Measurements from ENCODE around the gene ABCG4.

DNA sequence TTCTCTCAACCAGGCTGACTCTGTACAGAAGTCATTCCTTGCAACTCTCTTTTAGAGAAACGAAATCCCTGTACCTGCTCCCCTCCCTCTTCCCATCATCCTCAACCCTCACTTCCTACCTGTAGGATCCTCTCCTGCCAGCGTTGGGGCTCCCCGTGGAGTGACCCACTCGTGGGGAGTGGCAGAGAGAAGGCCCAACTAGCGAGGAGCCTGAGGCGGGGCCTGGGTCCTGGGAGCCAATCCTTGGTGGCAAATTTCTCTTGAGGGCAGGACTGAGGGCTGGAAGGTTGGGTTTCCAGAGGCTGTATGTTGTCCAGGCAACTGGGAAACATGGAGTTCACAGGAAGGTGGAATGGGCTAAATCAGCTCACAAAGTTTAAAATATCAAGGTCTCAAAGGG is 46.8 kb downstream of the ABCG4 start:
- TF ChIP-seq, protein P1, sequence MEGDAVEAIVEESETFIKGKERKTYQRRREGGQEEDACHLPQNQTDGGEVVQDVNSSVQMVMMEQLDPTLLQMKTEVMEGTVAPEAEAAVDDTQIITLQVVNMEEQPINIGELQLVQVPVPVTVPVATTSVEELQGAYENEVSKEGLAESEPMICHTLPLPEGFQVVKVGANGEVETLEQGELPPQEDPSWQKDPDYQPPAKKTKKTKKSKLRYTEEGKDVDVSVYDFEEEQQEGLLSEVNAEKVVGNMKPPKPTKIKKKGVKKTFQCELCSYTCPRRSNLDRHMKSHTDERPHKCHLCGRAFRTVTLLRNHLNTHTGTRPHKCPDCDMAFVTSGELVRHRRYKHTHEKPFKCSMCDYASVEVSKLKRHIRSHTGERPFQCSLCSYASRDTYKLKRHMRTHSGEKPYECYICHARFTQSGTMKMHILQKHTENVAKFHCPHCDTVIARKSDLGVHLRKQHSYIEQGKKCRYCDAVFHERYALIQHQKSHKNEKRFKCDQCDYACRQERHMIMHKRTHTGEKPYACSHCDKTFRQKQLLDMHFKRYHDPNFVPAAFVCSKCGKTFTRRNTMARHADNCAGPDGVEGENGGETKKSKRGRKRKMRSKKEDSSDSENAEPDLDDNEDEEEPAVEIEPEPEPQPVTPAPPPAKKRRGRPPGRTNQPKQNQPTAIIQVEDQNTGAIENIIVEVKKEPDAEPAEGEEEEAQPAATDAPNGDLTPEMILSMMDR (IDR thresholded peaks at IDR 0.05; ENCODE audit: low read length), result no peak
- no peak for TF ChIP-seq EZH2 (IDR thresholded peaks at IDR 0.05; ENCODE audit: borderline replicate concordance, low read length)
